Measurements from ENCODE around the gene SP140. TPM values are rescaled to one million over a fixed set of nuclear protein-coding genes. Genes with fewer than 3 reads are reported as not detected.

SP140 gene
- total RNA-seq, 2 donors from 2014 or later, result 55.3 to 67.9 TPM

GRCh38 chr2:230312638-230313037 lies 87.1 kb downstream of the SP140 start:
- Mint-ChIP-seq H3K27me3 (no peaks in the 10 kb centered on the region), H3K4me3 (no peak overlapping the region), H3K27ac (no peak overlapping the region), H3K9me3 (no peaks in the 10 kb centered on the region), H3K36me3 (peaks cover 19% of the 10 kb centered on the region), H3K4me1 (ENCODE audit: low read depth in 2 of 2) (peaks cover 0 to 4% of the 10 kb centered on the region in 2 donors)
- ATAC-seq (no peak), DNase-seq (ENCODE audit: low spot score) (no peak)

DNA sequence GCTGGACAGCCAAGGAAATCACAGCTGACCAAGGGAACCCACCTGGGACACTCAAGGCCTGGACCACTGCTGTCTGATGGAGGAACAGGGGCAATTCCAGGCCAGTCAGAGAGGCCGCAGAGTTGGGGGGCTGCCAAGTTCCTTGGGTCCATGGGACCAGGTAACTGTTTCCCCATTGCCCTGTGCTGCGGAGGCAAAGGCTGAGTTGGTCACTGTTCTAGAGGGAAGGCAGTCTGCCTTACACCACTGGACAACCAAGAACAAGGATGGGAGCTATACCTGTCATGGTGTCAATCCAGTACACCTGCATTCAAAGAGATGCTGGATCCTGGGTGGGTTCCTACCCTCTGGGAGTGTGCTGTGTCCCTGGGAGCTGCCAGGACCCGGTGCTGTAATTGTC lies 91.8 kb downstream of the SP140 start:
- DNase-seq (ENCODE audit: low spot score), result no peak
- no peaks in the 10 kb centered on the region for H3K9me3 Mint-ChIP-seq
- no peak for ATAC-seq
- peaks cover 18 to 40% of the 10 kb centered on the region in 2 donors for H3K4me1 Mint-ChIP-seq (ENCODE audit: low read depth in 2 of 2)
- H3K27ac Mint-ChIP-seq, result peak overlapping the region; percentile 69 to 80
- peaks cover 19% of the 10 kb centered on the region for H3K36me3 Mint-ChIP-seq
- no peaks in the 10 kb centered on the region for H3K27me3 Mint-ChIP-seq
- H3K4me3 Mint-ChIP-seq, result no peak overlapping the region

DNA sequence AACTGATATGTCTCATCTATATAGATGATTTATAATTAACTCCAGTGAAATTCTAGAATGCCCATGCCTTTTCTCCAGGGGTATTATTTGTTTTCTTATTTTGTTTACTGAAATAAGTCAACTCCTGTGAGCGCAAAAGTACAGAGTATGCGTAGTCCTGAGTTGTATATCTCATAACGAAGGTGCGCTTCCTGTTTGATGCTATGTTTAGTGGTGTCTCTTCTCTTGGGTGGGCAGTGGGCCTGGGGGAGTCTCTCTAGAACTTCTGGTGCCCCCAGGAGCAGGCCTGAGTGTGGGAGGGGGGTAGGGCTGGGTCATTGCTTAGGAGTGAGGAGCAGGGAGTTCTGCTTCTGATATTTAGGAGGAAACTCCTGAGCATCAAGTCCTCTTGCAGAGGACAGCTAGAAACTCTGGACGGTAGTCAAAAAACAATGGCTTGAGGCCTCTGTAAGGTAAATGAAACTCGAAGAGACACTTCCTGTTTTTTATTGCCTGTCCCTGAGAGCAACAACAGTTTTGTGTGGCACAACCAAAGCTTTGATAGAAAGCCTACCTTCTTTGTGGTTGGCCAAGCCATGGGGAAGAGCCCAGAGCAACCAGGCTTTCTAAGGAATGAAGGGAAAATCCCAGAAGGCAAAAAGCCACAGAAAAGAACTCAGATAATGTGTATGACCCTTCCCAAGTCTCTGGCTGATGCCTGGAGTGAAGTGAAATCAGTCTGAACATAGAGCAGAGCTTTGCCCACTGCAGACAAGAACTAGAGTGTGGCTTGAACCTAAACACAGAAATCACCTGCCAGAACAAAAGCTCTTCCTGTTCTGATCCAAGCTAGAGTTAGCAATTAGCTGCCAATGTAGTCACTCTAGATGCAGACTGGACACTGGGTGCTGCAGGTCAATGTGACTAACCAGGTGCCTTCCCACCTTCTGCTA lies 92.9 kb downstream of the SP140 start:
- Mint-ChIP-seq H3K4me3 (peak overlapping the region; percentile 63), H3K4me1 (ENCODE audit: low read depth in 2 of 2) (peaks cover 18 to 45% of the 10 kb centered on the region in 2 donors), H3K36me3 (peaks cover 13% of the 10 kb centered on the region), H3K27ac (peak overlapping the region; percentile 69 to 80), H3K27me3 (no peaks in the 10 kb centered on the region), H3K9me3 (no peaks in the 10 kb centered on the region)
- DNase-seq (ENCODE audit: low spot score), result no peak
- no peak for ATAC-seq

DNA sequence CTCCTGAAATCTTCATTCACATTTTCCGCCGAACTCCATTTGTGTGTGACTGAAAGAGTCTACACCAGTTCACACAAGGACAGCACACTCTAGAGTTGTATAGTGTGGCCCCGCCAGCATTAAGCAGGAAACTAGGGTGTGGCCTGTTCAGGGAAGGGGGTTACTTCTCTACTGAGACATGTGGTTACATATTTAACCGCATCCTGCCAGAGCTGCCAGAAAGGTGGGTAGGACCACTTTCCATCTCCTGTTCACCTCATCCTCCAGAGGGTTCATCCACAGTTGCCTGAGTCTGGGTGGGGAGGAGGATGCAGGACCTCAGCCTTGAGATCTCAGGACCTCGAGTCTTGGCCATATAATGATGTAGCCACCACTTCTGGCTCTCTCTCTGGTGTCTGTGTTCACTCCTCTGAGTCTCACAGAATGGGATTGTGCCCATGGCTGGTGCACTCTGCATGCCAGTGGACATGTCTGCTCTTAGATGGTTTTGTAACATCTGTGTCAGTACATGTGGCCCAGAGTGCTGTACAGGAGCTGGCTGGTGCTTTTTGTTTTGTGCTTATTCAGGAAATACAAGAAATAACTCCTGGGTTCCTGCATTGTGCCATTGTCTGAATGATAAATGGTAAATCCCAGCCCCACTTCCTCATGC lies 93.8 kb downstream of the SP140 start:
- H3K4me3 Mint-ChIP-seq, result peak overlapping the region; percentile 63

DNA sequence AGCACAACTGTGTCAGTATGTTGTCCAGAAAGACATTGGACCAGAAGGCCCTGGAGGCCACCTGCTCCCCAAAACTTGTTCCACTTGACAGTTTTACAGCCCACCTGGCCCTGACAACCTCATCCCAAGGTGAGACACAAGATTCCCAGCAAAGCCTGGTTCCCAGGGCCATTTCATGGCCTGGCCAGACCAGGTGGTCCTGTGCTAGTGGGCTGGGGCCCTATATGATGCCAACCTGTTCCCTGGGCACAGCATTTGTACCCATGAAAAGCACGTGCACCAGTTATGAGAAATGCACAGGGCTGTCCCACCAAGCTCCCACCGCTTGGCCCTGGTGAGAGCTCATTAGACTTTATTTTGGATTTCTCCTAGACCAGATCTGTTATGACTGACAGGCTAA lies 95.5 kb downstream of the SP140 start:
- Mint-ChIP-seq H3K9me3 (no peaks in the 10 kb centered on the region), H3K4me1 (ENCODE audit: low read depth in 2 of 2) (peaks cover 28 to 56% of the 10 kb centered on the region in 2 donors), H3K27me3 (no peaks in the 10 kb centered on the region), H3K27ac (no peak overlapping the region), H3K36me3 (no peaks in the 10 kb centered on the region), H3K4me3 (no peak overlapping the region)
- ATAC-seq (no peak), DNase-seq (ENCODE audit: low spot score) (no peak)

More for the DNA sequence above, 93.8 kb downstream of the SP140 start:
- ATAC-seq (peak; percentile 87 to 95), DNase-seq (ENCODE audit: low spot score) (peak; percentile 72)
- peak overlapping the region; percentile 69 to 80 for H3K27ac Mint-ChIP-seq
- H3K4me1 Mint-ChIP-seq (ENCODE audit: low read depth in 2 of 2), result peaks cover 18 to 51% of the 10 kb centered on the region in 2 donors
- peaks cover 4% of the 10 kb centered on the region for H3K36me3 Mint-ChIP-seq
- H3K9me3 Mint-ChIP-seq, result no peaks in the 10 kb centered on the region
- no peaks in the 10 kb centered on the region for H3K27me3 Mint-ChIP-seq

- Mint-ChIP-seq H3K27me3 (no peaks in the 10 kb centered on the region), H3K4me3 (no peak overlapping the region), H3K9me3 (no peaks in the 10 kb centered on the region), H3K4me1 (ENCODE audit: low read depth in 2 of 2) (peaks cover 43 to 64% of the 10 kb centered on the region in 2 donors), H3K36me3 (no peaks in the 10 kb centered on the region), H3K27ac (no peak overlapping the region)
- ATAC-seq (no peak), DNase-seq (ENCODE audit: low spot score) (no peak)
Measured at GRCh38 chr2:230322561-230323384, 97.2 kb downstream of the SP140 start.

- Mint-ChIP-seq H3K36me3 (no peaks in the 10 kb centered on the region), H3K27me3 (no peaks in the 10 kb centered on the region), H3K9me3 (no peaks in the 10 kb centered on the region), H3K4me3 (no peak overlapping the region), H3K27ac (peak overlapping the region; percentile 10 to 40), H3K4me1 (ENCODE audit: low read depth in 2 of 2) (peaks cover 43 to 63% of the 10 kb centered on the region in 2 donors)
- no peak for ATAC-seq
- DNase-seq (ENCODE audit: low spot score), result no peak
Measured at GRCh38 chr2:230323385-230324106, 98.0 kb downstream of the SP140 start.

GRCh38 chr2:230324503-230324902 lies 99.0 kb downstream of the SP140 start:
- DNase-seq (ENCODE audit: low spot score), result no peak
- H3K9me3 Mint-ChIP-seq, result no peaks in the 10 kb centered on the region
- H3K27me3 Mint-ChIP-seq, result no peaks in the 10 kb centered on the region
- H3K27ac Mint-ChIP-seq, result peak overlapping the region in 1 of 2 donors; percentile 100
- H3K4me3 Mint-ChIP-seq, result no peak overlapping the region
- ATAC-seq, result no peak
- H3K36me3 Mint-ChIP-seq, result peaks cover 8% of the 10 kb centered on the region
- H3K4me1 Mint-ChIP-seq (ENCODE audit: low read depth in 2 of 2), result peaks cover 43 to 62% of the 10 kb centered on the region in 2 donors

DNA sequence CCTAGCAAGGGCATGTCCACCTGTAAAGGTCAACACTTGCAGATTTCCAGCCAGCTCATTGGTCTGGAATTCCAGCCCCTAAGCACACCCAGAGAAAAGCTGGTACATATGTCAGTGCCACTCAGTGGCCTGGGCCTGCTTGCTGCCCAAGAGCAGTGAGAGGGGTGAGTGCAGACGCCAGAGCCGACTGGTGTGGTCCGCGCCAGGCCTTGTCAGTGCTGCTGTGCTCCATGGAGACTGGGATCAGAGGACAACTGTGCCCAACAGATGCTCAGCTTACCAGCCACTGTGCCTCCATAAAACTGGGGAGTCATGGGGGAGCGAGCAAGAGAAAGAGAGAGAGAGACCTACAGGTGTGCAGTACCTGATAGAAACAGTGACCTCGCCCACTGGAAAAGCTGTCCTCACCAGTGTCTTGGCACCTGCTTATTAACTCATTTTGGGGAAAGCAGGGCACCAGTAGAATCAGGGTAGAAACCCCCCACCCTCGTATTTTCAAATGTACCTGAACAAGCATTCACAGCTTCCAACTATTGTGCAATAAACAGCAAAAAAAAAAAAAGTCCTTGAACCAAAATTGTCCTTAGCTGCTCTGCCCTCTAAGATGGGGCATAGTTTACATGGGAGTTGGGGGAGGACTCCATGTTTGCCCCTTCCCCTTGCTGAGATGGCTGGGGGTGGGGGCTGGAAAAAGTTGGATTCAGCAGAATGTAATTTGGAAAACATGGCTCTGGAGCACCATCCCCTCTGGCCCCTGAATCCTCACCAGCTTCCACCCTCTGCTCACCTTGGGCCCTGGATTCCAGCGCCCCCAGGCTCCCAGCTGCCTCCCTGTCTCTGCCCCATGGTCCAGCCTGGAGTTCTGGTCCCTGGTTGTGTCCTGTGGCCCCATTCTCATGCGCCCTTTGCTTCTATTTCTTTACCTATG lies 100.0 kb downstream of the SP140 start:
- Mint-ChIP-seq H3K27ac (peak overlapping the region; percentile 99 to 100), H3K36me3 (peaks cover 17% of the 10 kb centered on the region), H3K27me3 (no peaks in the 10 kb centered on the region), H3K4me1 (ENCODE audit: low read depth in 2 of 2) (peaks cover 54 to 62% of the 10 kb centered on the region in 2 donors), H3K4me3 (peak overlapping the region; percentile 97), H3K9me3 (no peaks in the 10 kb centered on the region)
- no peak for ATAC-seq
- DNase-seq (ENCODE audit: low spot score), result no peak

DNA sequence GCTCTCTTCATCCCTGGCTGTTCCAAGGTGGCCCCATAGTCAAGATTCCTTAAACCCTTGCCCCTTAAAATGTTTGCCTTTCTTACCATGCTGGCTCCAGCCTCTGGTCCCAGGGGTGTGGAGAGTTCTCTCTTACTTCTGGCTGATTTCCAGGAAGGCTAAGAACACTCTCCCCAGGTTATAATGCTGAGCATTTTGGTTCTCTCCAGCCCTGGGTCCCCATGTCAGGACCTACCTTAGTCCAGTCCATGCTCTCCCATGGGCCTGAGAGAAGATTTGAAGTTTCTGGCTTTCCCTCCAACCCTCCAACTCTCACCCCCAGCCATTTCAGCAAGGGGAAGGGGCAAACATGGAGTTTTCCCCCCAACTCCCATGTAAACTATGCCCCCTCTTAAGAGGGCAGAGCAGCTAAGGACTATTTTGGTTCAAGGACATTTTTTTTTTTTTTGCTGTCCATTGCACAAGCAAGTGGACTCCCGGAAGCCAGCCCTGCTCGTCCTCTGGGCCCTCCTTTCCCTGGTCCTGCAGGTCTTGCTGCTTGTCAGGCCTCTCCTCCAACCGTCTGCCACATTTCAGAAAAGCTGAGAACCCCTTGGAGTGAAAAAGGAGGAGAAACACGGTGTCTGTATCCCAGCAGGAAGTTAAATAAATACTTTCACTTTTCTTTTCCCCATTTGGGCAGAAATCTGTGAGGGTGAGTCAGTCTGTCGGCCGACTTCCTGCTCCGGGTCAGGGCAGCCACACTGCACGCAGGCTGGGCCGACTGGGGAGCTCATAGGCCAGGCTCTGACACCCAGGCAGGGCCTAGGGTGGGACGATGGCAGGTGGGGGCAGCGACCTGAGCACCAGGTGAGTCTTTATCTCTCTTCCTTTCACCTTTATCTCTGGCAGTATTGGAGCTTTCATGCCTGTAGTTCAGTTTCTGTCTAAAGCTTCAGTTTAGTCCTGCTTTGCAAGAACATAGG lies 101.2 kb downstream of the SP140 start, which contains the start of gene SP140L:
SP140L (plus strand) TSS at position 741 of the 965 bp plus-strand sequence; CDS start at position 818, 77 bp downstream.
- DNase-seq (ENCODE audit: low spot score) (peak; percentile 90), ATAC-seq (peak; percentile 98 to 99)
- H3K27ac Mint-ChIP-seq, result peak within 1 kb of the TSS; percentile 99 to 100
- H3K27me3 Mint-ChIP-seq, result no peaks in the 10 kb centered on the region
- peak within 1 kb of the TSS; percentile 97 for H3K4me3 Mint-ChIP-seq
- H3K4me1 Mint-ChIP-seq (ENCODE audit: low read depth in 2 of 2), result peaks cover 60% of the 10 kb centered on the region in 2 donors
- no peaks in the 10 kb centered on the region for H3K9me3 Mint-ChIP-seq
- H3K36me3 Mint-ChIP-seq, result peaks cover 17% of the 10 kb centered on the region

GRCh38 chr2:230327418-230328154 lies 102.0 kb downstream of the SP140 start:
- ATAC-seq (peak in 1 of 2 donors; percentile 64), DNase-seq (ENCODE audit: low spot score) (no peak)
- Mint-ChIP-seq H3K27me3 (no peaks in the 10 kb centered on the region), H3K36me3 (peaks cover 22% of the 10 kb centered on the region), H3K4me3 (peak overlapping the region; percentile 97), H3K4me1 (ENCODE audit: low read depth in 2 of 2) (peaks cover 62 to 67% of the 10 kb centered on the region in 2 donors), H3K27ac (peak overlapping the region; percentile 99 to 100), H3K9me3 (no peaks in the 10 kb centered on the region)

All from natural killer cell treated with Interleukin-12 subunit alpha and Interleukin-12 subunit beta and Interleukin-15 and Interleukin-18, amount 100 ng/mL, for 72 hours (primary cell).